ENCODE results near the gene BCAM. TPM values are rescaled to one million over a fixed set of nuclear protein-coding genes. Genes with fewer than 3 reads are reported as not detected.
A peak's percentile ranks its signal among the peaks of the same experiment; 100 is the strongest.

Gene BCAM
- total and polyA plus RNA-seq, 4 donors: 10.5 to 87.4 (median 19.1) TPM

- DNase-seq (ENCODE audit: low spot score): no peak
These were observed 41.4 kb upstream of the BCAM start for GRCh38 chr19:44767295-44768180.

GRCh38 chr19:44770550-44771257 is 38.2 kb upstream of the BCAM start:
- Histone ChIP-seq H3K9ac (ENCODE audit: low read depth in 1 of 2, low read length in 2 of 2) (peak overlapping the region in 1 of 2 donors; percentile 24), H3K9me3 (ENCODE audit: control insufficient read depth in 4 of 4, low read length in 3 of 4) (no peaks in the 10 kb centered on the region), H3K4me1 (ENCODE audit: control insufficient read depth in 4 of 4, insufficient read depth in 4 of 4, low read length in 3 of 4) (peaks cover 7 to 16% (median 10%) of the 10 kb centered on the region in 4 donors), H3K27ac (ENCODE audit: low read depth in 1 of 2, low read length in 2 of 2) (peak overlapping the region; percentile 19 to 37), H3K36me3 (ENCODE audit: control insufficient read depth in 4 of 4, insufficient read depth in 3 of 4, low read depth in 1 of 4, low read length in 3 of 4) (no peaks in the 10 kb centered on the region), H3K27me3 (ENCODE audit: control insufficient read depth in 4 of 4, insufficient read depth in 4 of 4, low read length in 3 of 4) (no peaks in the 10 kb centered on the region), H3K4me3 (ENCODE audit: low read depth in 1 of 3, low read length in 3 of 3) (no peak overlapping the region)
- peak; percentile 87 for DNase-seq (ENCODE audit: low spot score)
- 19% methylated on average over 15 of the region's 15 CpGs for WGBS
- TF ChIP-seq ATF3 (IDR thresholded peaks at IDR 0.05) (no peak), YY1 (IDR thresholded peaks at IDR 0.05) (peak; percentile 47), RXRA (IDR thresholded peaks at IDR 0.05) (peak; percentile 35 to 38), TAF1 (conservative IDR thresholded peaks at IDR 0.05) (no peak), FOXA2 (IDR thresholded peaks at IDR 0.05) (no peak), HNF4G (IDR thresholded peaks at IDR 0.05) (no peak), FOXA1 (IDR thresholded peaks at IDR 0.05) (no peak), ZBTB33 (IDR thresholded peaks at IDR 0.05) (no peak), NR2F2 (IDR thresholded peaks at IDR 0.05) (no peak)

More at GRCh38 chr19:44767295-44768180, 41.4 kb upstream of the BCAM start:
- Histone ChIP-seq H3K4me3 (ENCODE audit: low read depth in 1 of 3, low read length in 3 of 3) (no peak overlapping the region), H3K36me3 (ENCODE audit: control insufficient read depth in 4 of 4, insufficient read depth in 3 of 4, low read depth in 1 of 4, low read length in 3 of 4) (no peaks in the 10 kb centered on the region), H3K9me3 (ENCODE audit: control insufficient read depth in 4 of 4, low read length in 3 of 4) (no peaks in the 10 kb centered on the region), H3K9ac (ENCODE audit: low read depth in 1 of 2, low read length in 2 of 2) (no peak overlapping the region), H3K27ac (ENCODE audit: low read depth in 1 of 2, low read length in 2 of 2) (no peak overlapping the region), H3K27me3 (ENCODE audit: control insufficient read depth in 4 of 4, insufficient read depth in 4 of 4, low read length in 3 of 4) (no peaks in the 10 kb centered on the region), H3K4me1 (ENCODE audit: control insufficient read depth in 4 of 4, insufficient read depth in 4 of 4, low read length in 3 of 4) (peaks cover 0 to 6% (median 3%) of the 10 kb centered on the region in 4 donors)
- TF ChIP-seq EGR1 (IDR thresholded peaks at IDR 0.05; ENCODE audit: low read depth in 2 of 2) (no peak), SP1 (IDR thresholded peaks at IDR 0.05) (no peak), CTCF (IDR thresholded peaks at IDR 0.05; ENCODE audit: low read depth, low read length, missing input control) (no peak), RAD21 (IDR thresholded peaks at IDR 0.05) (no peak), REST (IDR thresholded peaks at IDR 0.05) (no peak), FOXA1 (IDR thresholded peaks at IDR 0.05) (no peak)
- WGBS: 83% methylated on average over 11 of the region's 11 CpGs
